GM12878 (cell line): ENCODE results near the gene GRAMD2B. TPM values are rescaled to one million over a fixed set of nuclear protein-coding genes. Genes with fewer than 3 reads are reported as not detected.
"Not testable (repeated sequence)": the region's sequence is repeated elsewhere in the genome, so short reads cannot be mapped to it uniquely, and the experiment has no call there.

Experiments
- ATAC-seq: fragments of 200-7000 bp; cut with Tn5 transposase; 3 replicates; pipeline ENCODE4 v1.9.1; 2020; ENCODE audit warnings: mild to moderate bottlenecking, moderate library complexity
- BruUV-seq: library from RNA; stranded (reverse); fragments of 400-500 nt; replicated peaks from 2 replicates; lab custom pipeline; 2021; lab: Mats Ljungman, UMichigan
- CTCF ChIA-PET: fragments of 300-600 bp; sonication (Branson Sonifier 250); formaldehyde crosslinking; extraction: SDS; loops from one replicate; lab custom pipeline; 2021; ENCODE audit warnings: inconsistent platforms; lab: Yijun Ruan, JAX
- POLR2A ChIA-PET: fragments of 350-600 bp; formaldehyde crosslinking; extraction: SDS; loops from one replicate; lab custom pipeline; 2021; ENCODE audit warnings: inconsistent platforms; lab: Charles Lee
- RAD21 ChIA-PET: fragments of 300-600 bp; sonication (Branson Sonifier 250); formaldehyde crosslinking; loops from one replicate; lab custom pipeline; 2023; ENCODE audit warnings: antibody characterized with exemption; ENCODE audit not compliant: unreplicated experiment; lab: Charles Lee
- SMC1A ChIA-PET: fragments of 300-600 bp; sonication (Branson Sonifier 250); formaldehyde crosslinking; loops from one replicate; lab custom pipeline; 2023; ENCODE audit not compliant: unreplicated experiment, uncharacterized antibody; lab: Charles Lee
- DNase-seq: peaks from one replicate; pipeline ENCODE4 v3.0.0-alpha.2; 2011; ENCODE audit warnings: low read depth, low spot score
- FAIRE-seq: peaks from 3 replicates; lab custom pipeline; 2011; peaks lifted over from hg19 to GRCh38; lab: Jason Lieb, UNC
- H2AFZ ChIP-seq: 2 replicates; pipeline ENCODE4 v1.6.0; 2011; ENCODE audit warnings: low read depth, low read length, control low read depth; ENCODE audit not compliant: control insufficient read depth
- H3K27ac ChIP-seq: 2 replicates; pipeline ENCODE4 v1.5.1; 2011; ENCODE audit warnings: control low read depth; ENCODE audit not compliant: control insufficient read depth, insufficient read depth
- H3K27me3 ChIP-seq, 2 experiments: replicated peaks in 1 of 2; 2 replicates each; pipeline versions ENCODE4 v1.6.0 to v1.6.1; 2011; ENCODE audit warnings: low read length in 1 of 2; ENCODE audit not compliant: control insufficient read depth in 2 of 2, insufficient read depth in 2 of 2
- H3K36me3 ChIP-seq, 2 experiments: 2 replicates each; pipeline ENCODE4 v1.5.1; 2011; ENCODE audit warnings: low read length in 1 of 2; ENCODE audit not compliant: control insufficient read depth in 2 of 2, insufficient read depth in 2 of 2
- H3K4me1 ChIP-seq: 2 replicates; pipeline ENCODE4 v1.6.1; 2011; ENCODE audit warnings: mild to moderate bottlenecking, low read length, moderate library complexity, mixed read lengths; ENCODE audit not compliant: control insufficient read depth, insufficient read depth
- H3K4me2 ChIP-seq: 2 replicates; pipeline ENCODE4 v1.6.0; 2011; ENCODE audit warnings: control low read depth; ENCODE audit not compliant: control insufficient read depth, insufficient read depth
- H3K4me3 ChIP-seq: fragments of 200-600 bp; sonication (generic); 2 replicates; pipeline ENCODE4 v1.5.1; 2016
- H3K79me2 ChIP-seq: 2 replicates; pipeline ENCODE4 v1.6.0; 2011; ENCODE audit warnings: low read length; ENCODE audit not compliant: control insufficient read depth, insufficient read depth
- H3K9ac ChIP-seq: 2 replicates; pipeline ENCODE4 v1.8.0; 2011; ENCODE audit warnings: low read length, control low read depth, mixed read lengths; ENCODE audit not compliant: control insufficient read depth, insufficient read depth
- H3K9me3 ChIP-seq: replicated peaks from 3 replicates; pipeline ENCODE4 v1.5.1; 2011; ENCODE audit warnings: mild to moderate bottlenecking, low read length; ENCODE audit not compliant: control insufficient read depth, insufficient read depth
- H4K20me1 ChIP-seq: 2 replicates; pipeline ENCODE4 v1.6.0; 2011; ENCODE audit not compliant: control insufficient read depth, insufficient read depth
- ATF7 ChIP-seq: fragments of 450-650 bp; IDR thresholded peaks from 2 replicates; pipeline ENCODE4 v1.6.1; 2016; ENCODE audit warnings: low read depth, mild to moderate bottlenecking
- MTA2 ChIP-seq: fragments of 450-650 bp; IDR thresholded peaks from 2 replicates; pipeline ENCODE4 v1.6.1; 2016; ENCODE audit warnings: low read depth, mild to moderate bottlenecking, moderate library complexity
- NBN ChIP-seq: fragments of 450-650 bp; IDR thresholded peaks from 2 replicates; pipeline ENCODE4 v1.6.1; 2016
- NR2F1 ChIP-seq: fragments of 450-650 bp; conservative IDR thresholded peaks from 2 replicates; pipeline ENCODE4 v1.6.1; 2017; ENCODE audit warnings: mild to moderate bottlenecking
- POU2F2 ChIP-seq: IDR thresholded peaks from 3 replicates; pipeline ENCODE4 v1.6.1; 2011; ENCODE audit warnings: low read depth, mild to moderate bottlenecking, low read length, borderline replicate concordance
- WGBS: methylation state at CpG from one replicate; pipeline ENCODE4 v1.1.6; 2016; ENCODE audit warnings: low lambda C conversion rate; ENCODE audit not compliant: insufficient replicate concordance, insufficient coverage; ENCODE audit errors: missing lambda C conversion rate; 5-methylcytosine and 5-hydroxymethylcytosine counted together
- in situ Hi-C: fragments of 300-500 bp; cut with MboI; formaldehyde crosslinking; loops from 9 replicates; pipeline ENCODE4 v1.14.3; 2018; ENCODE audit warnings: mixed read lengths
- intact Hi-C: fragments of 100-400 bp; cut with micrococcal nuclease; formaldehyde crosslinking; loops from one replicate; pipeline ENCODE4 v1.14.2; 2022; ENCODE audit not compliant: unreplicated experiment
- polyA plus RNA-seq, 11 experiments: library from polyadenylated mRNA; depleted of rRNA in 4 of 11; unstranded in 6 of 11; stranded (reverse) in 5 of 11; fragments of >200 nt; fragmentation: Nextera tagmentation in 4 of 11; fragmentation: Illumina TruSeq in 1 of 11; extraction: Ambion mirVana in 4 of 11; extraction: Trizol in 1 of 11; gene quantifications; 1 replicate in 1 of 11; 2 replicates in 10 of 11; pipeline versions ENCODE4 v1.2.1 to v1.2.3, GENCODE V29; 2011 to 2016; ENCODE audit warnings: inconsistent platforms in 2 of 11, missing spikeins in 2 of 11, low read depth in 1 of 11
- total RNA-seq, 4 experiments: library from RNA; depleted of rRNA in 3 of 4; stranded (reverse); fragments of >200 nt in 3 of 4; fragmentation: Illumina TruSeq in 1 of 4; extraction: Trizol in 1 of 4; gene quantifications; 2 replicates each; pipeline versions ENCODE4 v1.2.1 to v1.2.3, GENCODE V29; 2013 to 2021
- TF ChIP-seq, protein P1 (sequence below): fragments of 450-650 bp; IDR thresholded peaks from 2 replicates; pipeline ENCODE4 v1.6.1; 2017; ENCODE audit warnings: low read depth, mild to moderate bottlenecking, moderate library complexity
- TF ChIP-seq, protein P2 (sequence below): fragments of 450-650 bp; IDR thresholded peaks from 2 replicates; pipeline ENCODE4 v1.6.1; 2016; ENCODE audit warnings: mild to moderate bottlenecking
- TF ChIP-seq, protein P3 (sequence below): fragments of 450-650 bp; IDR thresholded peaks from 2 replicates; pipeline ENCODE4 v1.6.1; 2016; ENCODE audit warnings: mild to moderate bottlenecking

GRAMD2B gene
- total and polyA plus RNA-seq, 10 of the 15 experiments (the other 5 are each of a cell fraction or from before 2014, with no cell fraction given) = 1.9 to 21.5 (median 8.4) TPM

DNA sequence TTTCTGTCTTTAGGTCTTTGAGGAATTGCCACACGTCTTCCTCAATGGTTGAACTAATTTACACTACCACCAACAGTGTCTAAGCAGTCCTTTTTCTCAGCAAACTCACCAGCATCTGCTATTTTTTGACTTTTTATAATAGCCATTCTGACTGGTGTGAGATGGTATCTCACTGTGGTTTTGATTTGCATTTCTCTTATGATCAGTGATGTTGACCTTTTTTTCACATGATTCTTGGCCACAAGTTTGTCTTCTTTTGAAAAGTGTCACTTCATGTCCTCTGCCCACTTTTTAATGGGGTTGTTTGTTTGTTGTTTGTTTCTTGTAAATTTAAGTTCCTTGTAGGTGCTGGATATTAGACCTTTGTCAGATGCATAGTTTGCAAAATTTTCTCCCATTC is 26.5 kb upstream of the GRAMD2B start:
- CTCF ChIA-PET, H3K27me3 ChIP-seq, H3K9me3 ChIP-seq, H3K36me3 ChIP-seq, H2AFZ ChIP-seq, H3K4me1 ChIP-seq, intact Hi-C loops, H3K4me2 ChIP-seq, H3K4me3 ChIP-seq, POLR2A ChIA-PET, BruUV-seq, H4K20me1 ChIP-seq, H3K9ac ChIP-seq, H3K79me2 ChIP-seq, SMC1A ChIA-PET, in situ Hi-C loops, DNase-seq, RAD21 ChIA-PET, H3K27ac ChIP-seq: not testable (repeated sequence)
- peak; percentile 81 for FAIRE-seq
- ATAC-seq = peak; percentile 56
- TF ChIP-seq NR2F1 (peak; percentile 51; the same call in 1 of the 2 replicates), POU2F2 (peak; percentile 29; the same call in 1 of the 3 replicates), ATF7 (peak; percentile 57; the same call in 1 of the 2 replicates), MTA2 (peak; percentile 44), NBN (peak; percentile 64; the same call in 1 of the 2 replicates)
- TF ChIP-seq, protein P1, sequence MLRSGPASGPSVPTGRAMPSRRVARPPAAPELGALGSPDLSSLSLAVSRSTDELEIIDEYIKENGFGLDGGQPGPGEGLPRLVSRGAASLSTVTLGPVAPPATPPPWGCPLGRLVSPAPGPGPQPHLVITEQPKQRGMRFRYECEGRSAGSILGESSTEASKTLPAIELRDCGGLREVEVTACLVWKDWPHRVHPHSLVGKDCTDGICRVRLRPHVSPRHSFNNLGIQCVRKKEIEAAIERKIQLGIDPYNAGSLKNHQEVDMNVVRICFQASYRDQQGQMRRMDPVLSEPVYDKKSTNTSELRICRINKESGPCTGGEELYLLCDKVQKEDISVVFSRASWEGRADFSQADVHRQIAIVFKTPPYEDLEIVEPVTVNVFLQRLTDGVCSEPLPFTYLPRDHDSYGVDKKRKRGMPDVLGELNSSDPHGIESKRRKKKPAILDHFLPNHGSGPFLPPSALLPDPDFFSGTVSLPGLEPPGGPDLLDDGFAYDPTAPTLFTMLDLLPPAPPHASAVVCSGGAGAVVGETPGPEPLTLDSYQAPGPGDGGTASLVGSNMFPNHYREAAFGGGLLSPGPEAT = peak; percentile 22; the same call in 1 of the 2 replicates
- TF ChIP-seq, protein P2, sequence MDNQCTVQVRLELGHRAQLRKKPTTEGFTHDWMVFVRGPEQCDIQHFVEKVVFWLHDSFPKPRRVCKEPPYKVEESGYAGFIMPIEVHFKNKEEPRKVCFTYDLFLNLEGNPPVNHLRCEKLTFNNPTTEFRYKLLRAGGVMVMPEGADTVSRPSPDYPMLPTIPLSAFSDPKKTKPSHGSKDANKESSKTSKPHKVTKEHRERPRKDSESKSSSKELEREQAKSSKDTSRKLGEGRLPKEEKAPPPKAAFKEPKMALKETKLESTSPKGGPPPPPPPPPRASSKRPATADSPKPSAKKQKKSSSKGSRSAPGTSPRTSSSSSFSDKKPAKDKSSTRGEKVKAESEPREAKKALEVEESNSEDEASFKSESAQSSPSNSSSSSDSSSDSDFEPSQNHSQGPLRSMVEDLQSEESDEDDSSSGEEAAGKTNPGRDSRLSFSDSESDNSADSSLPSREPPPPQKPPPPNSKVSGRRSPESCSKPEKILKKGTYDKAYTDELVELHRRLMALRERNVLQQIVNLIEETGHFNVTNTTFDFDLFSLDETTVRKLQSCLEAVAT = 0 out of 2 replicates have a peak, but pooled peaks have one; percentile 24
- TF ChIP-seq, protein P3, sequence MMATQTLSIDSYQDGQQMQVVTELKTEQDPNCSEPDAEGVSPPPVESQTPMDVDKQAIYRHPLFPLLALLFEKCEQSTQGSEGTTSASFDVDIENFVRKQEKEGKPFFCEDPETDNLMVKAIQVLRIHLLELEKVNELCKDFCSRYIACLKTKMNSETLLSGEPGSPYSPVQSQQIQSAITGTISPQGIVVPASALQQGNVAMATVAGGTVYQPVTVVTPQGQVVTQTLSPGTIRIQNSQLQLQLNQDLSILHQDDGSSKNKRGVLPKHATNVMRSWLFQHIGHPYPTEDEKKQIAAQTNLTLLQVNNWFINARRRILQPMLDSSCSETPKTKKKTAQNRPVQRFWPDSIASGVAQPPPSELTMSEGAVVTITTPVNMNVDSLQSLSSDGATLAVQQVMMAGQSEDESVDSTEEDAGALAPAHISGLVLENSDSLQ = peak; percentile 26; the same call in 1 of the 2 replicates
- WGBS = 5% methylated on average over 1 of the region's 1 CpG
